Erythroblast (primary cell): ENCODE data around the gene CENPX.

Experiments
- GATA1 ChIP-seq: IDR thresholded peaks from 2 replicates; pipeline ENCODE4 v1.6.1; 2011; ENCODE audit warnings: low read depth, mild to moderate bottlenecking, control low read depth, low read length, moderate library complexity
- POLR2A ChIP-seq: IDR thresholded peaks from 2 replicates; pipeline ENCODE4 v1.6.1; 2011; ENCODE audit warnings: mild to moderate bottlenecking, low read length

GRCh38 chr17:82058230-82058854, 35.7 kb upstream of the CENPX start:
- no peak for TF ChIP-seq POLR2A
- no peak for TF ChIP-seq GATA1
